HepG2 (cell line): Measurements from ENCODE around the gene BYSL. TPM values are rescaled to one million over a fixed set of nuclear protein-coding genes. Genes with fewer than 3 reads are reported as not detected.
A peak's percentile ranks its signal among the peaks of the same experiment; 100 is the strongest.

Experiments
- ATF4 ChIP-seq, 2 experiments: fragments of 450-650 bp in 1 of 2; sonication (generic) in 1 of 2; formaldehyde crosslinking; IDR thresholded peaks; 2 replicates each; pipeline versions ENCODE4 v1.5.0 to v1.8.0; 2020 to 2022; ENCODE audit warnings: mild to moderate bottlenecking in 1 of 2, missing genetic modification reagents in 1 of 2
- CCAR2 ChIP-seq: fragments of 200-400 bp; formaldehyde crosslinking; optimal IDR thresholded peaks from 2 replicates; pipeline ENCODE3; 2018; ENCODE audit warnings: low read depth, mild to moderate bottlenecking, low read length, moderate library complexity
- CENPX ChIP-seq: sonication (generic); formaldehyde crosslinking; IDR thresholded peaks from 2 replicates; pipeline ENCODE4 v1.9.0; 2021; ENCODE audit warnings: mild to moderate bottlenecking, missing genetic modification reagents, moderate library complexity
- EED ChIP-seq: sonication (generic); formaldehyde crosslinking; IDR thresholded peaks from 2 replicates; pipeline ENCODE4 v1.5.0; 2020; ENCODE audit warnings: mild to moderate bottlenecking, missing genetic modification reagents
- HNRNPLL ChIP-seq: fragments of 200-400 bp; formaldehyde crosslinking; IDR thresholded peaks from 2 replicates; pipeline ENCODE4 v1.6.1; 2017; ENCODE audit warnings: mild to moderate bottlenecking, low read depth, low read length; ENCODE audit not compliant: poor library complexity, severe bottlenecking
- HOXD1 ChIP-seq: sonication (generic); formaldehyde crosslinking; IDR thresholded peaks from 2 replicates; pipeline ENCODE4 v1.5.0; 2020; ENCODE audit warnings: missing genetic modification reagents
- MEIS1 ChIP-seq: sonication (generic); formaldehyde crosslinking; IDR thresholded peaks from 2 replicates; pipeline ENCODE4 v1.9.0; 2021; ENCODE audit warnings: mild to moderate bottlenecking, missing genetic modification reagents, moderate library complexity, borderline replicate concordance
- NFATC3 ChIP-seq: sonication (generic); formaldehyde crosslinking; IDR thresholded peaks from 2 replicates; pipeline ENCODE4 v1.5.1; 2020; ENCODE audit warnings: mild to moderate bottlenecking, missing genetic modification reagents
- NFYC ChIP-seq: IDR thresholded peaks from 2 replicates; pipeline ENCODE4 v1.6.1; 2016; ENCODE audit warnings: missing genetic modification reagents, missing compliant biosample characterization
- PLRG1 ChIP-seq: fragments of 450-650 bp; conservative IDR thresholded peaks from 2 replicates; pipeline ENCODE4 v1.6.1; 2016
- PTBP1 ChIP-seq: fragments of 200-400 bp; formaldehyde crosslinking; IDR thresholded peaks from 2 replicates; pipeline ENCODE4 v1.6.1; 2018; ENCODE audit warnings: low read length, low read depth; ENCODE audit not compliant: poor library complexity, severe bottlenecking
- RAD51 ChIP-seq: fragments of 450-650 bp; IDR thresholded peaks from 2 replicates; pipeline ENCODE4 v1.6.1; 2016; ENCODE audit warnings: borderline replicate concordance
- TRIM22 ChIP-seq: fragments of 450-650 bp; IDR thresholded peaks from 2 replicates; pipeline ENCODE4 v1.6.1; 2017
- ZFAT ChIP-seq: sonication (generic); formaldehyde crosslinking; conservative IDR thresholded peaks from 2 replicates; pipeline ENCODE4 v1.8.1; 2023; ENCODE audit warnings: missing genetic modification reagents, inconsistent platforms
- ZFP36L1 ChIP-seq: sonication (generic); formaldehyde crosslinking; IDR thresholded peaks from 2 replicates; pipeline ENCODE4 v1.8.0; 2022; ENCODE audit warnings: mild to moderate bottlenecking, missing genetic modification reagents, moderate library complexity
- ZFP41 ChIP-seq: sonication (generic); formaldehyde crosslinking; IDR thresholded peaks from 2 replicates; pipeline ENCODE4 v1.4.0; 2020; ENCODE audit warnings: mild to moderate bottlenecking, missing genetic modification reagents, borderline replicate concordance
- ZNF138 ChIP-seq: sonication (generic); formaldehyde crosslinking; IDR thresholded peaks from 2 replicates; pipeline ENCODE4 v1.5.0; 2020; ENCODE audit warnings: mild to moderate bottlenecking, low read depth, missing genetic modification reagents
- ZNF546 ChIP-seq: sonication (generic); formaldehyde crosslinking; conservative IDR thresholded peaks from 2 replicates; pipeline ENCODE4 v1.8.1; 2023; ENCODE audit warnings: mild to moderate bottlenecking, missing genetic modification reagents
- ZNF772 ChIP-seq: sonication (generic); formaldehyde crosslinking; IDR thresholded peaks from 2 replicates; pipeline ENCODE4 v1.5.0; 2020; ENCODE audit warnings: mild to moderate bottlenecking, missing genetic modification reagents
- ZNF781 ChIP-seq: sonication (generic); formaldehyde crosslinking; IDR thresholded peaks from 2 replicates; pipeline ENCODE4 v1.5.1; 2020; ENCODE audit warnings: borderline replicate concordance, mild to moderate bottlenecking, missing genetic modification reagents; ENCODE audit errors: not compliant biosample characterization
- ZUFSP ChIP-seq: sonication (generic); formaldehyde crosslinking; IDR thresholded peaks from 2 replicates; pipeline ENCODE4 v1.9.0; 2021; ENCODE audit warnings: missing genetic modification reagents, mild to moderate bottlenecking, borderline replicate concordance
- polyA plus RNA-seq, 8 experiments: library from polyadenylated mRNA; depleted of rRNA in 3 of 8; stranded (reverse) in 7 of 8; unstranded in 1 of 8; fragments of >200 nt; fragmentation: Illumina TruSeq in 4 of 8; extraction: Trizol in 4 of 8; gene quantifications; 2 replicates each; pipeline versions ENCODE4 v1.2.1 to v1.2.3, GENCODE V29; 2011 to 2016; ENCODE audit warnings: low read depth in 4 of 8, missing spikeins in 1 of 8, mixed read lengths in 1 of 8; ENCODE audit not compliant: insufficient read depth in 1 of 8
- total RNA-seq, 5 experiments: library from RNA; depleted of rRNA; stranded (reverse); fragments of >200 nt; fragmentation: Illumina TruSeq; extraction: Trizol; gene quantifications; 2 replicates each; pipeline ENCODE4 v1.2.3, GENCODE V29; 2016; ENCODE audit warnings: low read depth in 1 of 5
- TF ChIP-seq, protein P1 (sequence below): sonication (generic); formaldehyde crosslinking; IDR thresholded peaks from 2 replicates; pipeline ENCODE4 v1.5.1; 2020; ENCODE audit warnings: mild to moderate bottlenecking, missing genetic modification reagents, moderate library complexity
- TF ChIP-seq, protein P2 (sequence below): sonication (generic); formaldehyde crosslinking; IDR thresholded peaks from 2 replicates; pipeline ENCODE4 v1.5.0; 2020; ENCODE audit warnings: missing genetic modification reagents

BYSL gene
- total and polyA plus RNA-seq, 2 of the 13 experiments (the other 11 are each of a cell fraction or from before 2014, with no cell fraction given) = 27.9 to 28.6 TPM

GRCh38 chr6:41921712-41921998 lies 356 bp downstream of the BYSL start (continued):
- TF ChIP-seq HNRNPLL (no peak), TRIM22 (no peak), CCAR2 (no peak), RAD51 (no peak), NFATC3 (CRISPR knock-in tag) (no peak), ZNF138 (no peak), MEIS1 (CRISPR knock-in tag) (no peak), PTBP1 (no peak), EED (no peak), PLRG1 (no peak), ZNF772 (CRISPR knock-in tag) (no peak; the same call in 1 of the 2 replicates), ZNF546 (no peak; the same call in 1 of the 2 replicates), ZFP41 (CRISPR knock-in tag) (no peak), ZUFSP (no peak), ZFAT (CRISPR knock-in tag) (no peak), ZNF781 (no peak), NFYC (CRISPR knock-in tag) (no peak), ATF4 (CRISPR knock-in tag; IDR thresholded peaks at IDR 0.05) (no peak), CENPX (CRISPR knock-in tag) (no peak), HOXD1 (CRISPR knock-in tag) (no peak), ZFP36L1 (CRISPR knock-in tag) (no peak)
- TF ChIP-seq, protein P1, sequence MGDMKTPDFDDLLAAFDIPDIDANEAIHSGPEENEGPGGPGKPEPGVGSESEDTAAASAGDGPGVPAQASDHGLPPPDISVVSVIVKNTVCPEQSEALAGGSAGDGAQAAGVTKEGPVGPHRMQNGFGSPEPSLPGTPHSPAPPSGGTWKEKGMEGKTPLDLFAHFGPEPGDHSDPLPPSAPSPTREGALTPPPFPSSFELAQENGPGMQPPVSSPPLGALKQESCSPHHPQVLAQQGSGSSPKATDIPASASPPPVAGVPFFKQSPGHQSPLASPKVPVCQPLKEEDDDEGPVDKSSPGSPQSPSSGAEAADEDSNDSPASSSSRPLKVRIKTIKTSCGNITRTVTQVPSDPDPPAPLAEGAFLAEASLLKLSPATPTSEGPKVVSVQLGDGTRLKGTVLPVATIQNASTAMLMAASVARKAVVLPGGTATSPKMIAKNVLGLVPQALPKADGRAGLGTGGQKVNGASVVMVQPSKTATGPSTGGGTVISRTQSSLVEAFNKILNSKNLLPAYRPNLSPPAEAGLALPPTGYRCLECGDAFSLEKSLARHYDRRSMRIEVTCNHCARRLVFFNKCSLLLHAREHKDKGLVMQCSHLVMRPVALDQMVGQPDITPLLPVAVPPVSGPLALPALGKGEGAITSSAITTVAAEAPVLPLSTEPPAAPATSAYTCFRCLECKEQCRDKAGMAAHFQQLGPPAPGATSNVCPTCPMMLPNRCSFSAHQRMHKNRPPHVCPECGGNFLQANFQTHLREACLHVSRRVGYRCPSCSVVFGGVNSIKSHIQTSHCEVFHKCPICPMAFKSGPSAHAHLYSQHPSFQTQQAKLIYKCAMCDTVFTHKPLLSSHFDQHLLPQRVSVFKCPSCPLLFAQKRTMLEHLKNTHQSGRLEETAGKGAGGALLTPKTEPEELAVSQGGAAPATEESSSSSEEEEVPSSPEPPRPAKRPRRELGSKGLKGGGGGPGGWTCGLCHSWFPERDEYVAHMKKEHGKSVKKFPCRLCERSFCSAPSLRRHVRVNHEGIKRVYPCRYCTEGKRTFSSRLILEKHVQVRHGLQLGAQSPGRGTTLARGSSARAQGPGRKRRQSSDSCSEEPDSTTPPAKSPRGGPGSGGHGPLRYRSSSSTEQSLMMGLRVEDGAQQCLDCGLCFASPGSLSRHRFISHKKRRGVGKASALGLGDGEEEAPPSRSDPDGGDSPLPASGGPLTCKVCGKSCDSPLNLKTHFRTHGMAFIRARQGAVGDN (CRISPR knock-in tag) = peak; percentile 61
- TF ChIP-seq, protein P2, sequence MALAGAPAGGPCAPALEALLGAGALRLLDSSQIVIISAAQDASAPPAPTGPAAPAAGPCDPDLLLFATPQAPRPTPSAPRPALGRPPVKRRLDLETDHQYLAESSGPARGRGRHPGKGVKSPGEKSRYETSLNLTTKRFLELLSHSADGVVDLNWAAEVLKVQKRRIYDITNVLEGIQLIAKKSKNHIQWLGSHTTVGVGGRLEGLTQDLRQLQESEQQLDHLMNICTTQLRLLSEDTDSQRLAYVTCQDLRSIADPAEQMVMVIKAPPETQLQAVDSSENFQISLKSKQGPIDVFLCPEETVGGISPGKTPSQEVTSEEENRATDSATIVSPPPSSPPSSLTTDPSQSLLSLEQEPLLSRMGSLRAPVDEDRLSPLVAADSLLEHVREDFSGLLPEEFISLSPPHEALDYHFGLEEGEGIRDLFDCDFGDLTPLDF (CRISPR knock-in tag) = no peak
